Measurements from ENCODE around the gene HES3. TPM values are rescaled to one million over a fixed set of nuclear protein-coding genes. Genes with fewer than 3 reads are reported as not detected.

HES3 gene
- total RNA-seq, 1 experiment from 2014 or later, result not detected

DNA sequence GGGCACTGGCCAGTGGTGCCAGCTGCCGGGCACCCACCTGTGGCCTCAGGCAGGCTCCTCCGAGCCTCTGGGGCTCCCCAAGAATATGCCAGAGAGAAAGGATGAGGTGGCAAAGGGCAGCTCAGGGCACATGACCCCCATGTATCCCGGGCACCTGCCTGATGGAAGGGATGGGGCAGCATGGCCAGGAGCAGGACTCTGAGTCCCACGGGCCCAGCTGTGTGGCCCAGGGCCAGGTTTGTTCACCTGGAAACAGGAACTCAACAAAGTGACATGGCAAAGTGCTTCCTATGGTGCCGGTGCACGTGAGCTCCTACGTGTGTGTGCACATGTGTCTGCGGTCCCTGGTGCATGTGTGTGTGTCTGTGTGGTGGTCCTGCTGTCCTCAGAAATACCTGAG, 26.4 kb downstream of the HES3 start:
- no peak overlapping the region for H3K4me3 ChIP-seq (ENCODE audit: low read depth, low read length, poor library complexity, severe bottlenecking)
- TF ChIP-seq, protein P1, sequence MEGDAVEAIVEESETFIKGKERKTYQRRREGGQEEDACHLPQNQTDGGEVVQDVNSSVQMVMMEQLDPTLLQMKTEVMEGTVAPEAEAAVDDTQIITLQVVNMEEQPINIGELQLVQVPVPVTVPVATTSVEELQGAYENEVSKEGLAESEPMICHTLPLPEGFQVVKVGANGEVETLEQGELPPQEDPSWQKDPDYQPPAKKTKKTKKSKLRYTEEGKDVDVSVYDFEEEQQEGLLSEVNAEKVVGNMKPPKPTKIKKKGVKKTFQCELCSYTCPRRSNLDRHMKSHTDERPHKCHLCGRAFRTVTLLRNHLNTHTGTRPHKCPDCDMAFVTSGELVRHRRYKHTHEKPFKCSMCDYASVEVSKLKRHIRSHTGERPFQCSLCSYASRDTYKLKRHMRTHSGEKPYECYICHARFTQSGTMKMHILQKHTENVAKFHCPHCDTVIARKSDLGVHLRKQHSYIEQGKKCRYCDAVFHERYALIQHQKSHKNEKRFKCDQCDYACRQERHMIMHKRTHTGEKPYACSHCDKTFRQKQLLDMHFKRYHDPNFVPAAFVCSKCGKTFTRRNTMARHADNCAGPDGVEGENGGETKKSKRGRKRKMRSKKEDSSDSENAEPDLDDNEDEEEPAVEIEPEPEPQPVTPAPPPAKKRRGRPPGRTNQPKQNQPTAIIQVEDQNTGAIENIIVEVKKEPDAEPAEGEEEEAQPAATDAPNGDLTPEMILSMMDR (conservative IDR thresholded peaks at IDR 0.05; ENCODE audit: low read depth, low read length), result no peak
- TF ChIP-seq EZH2 (IDR thresholded peaks at IDR 0.05; ENCODE audit: borderline replicate concordance, low read depth, low read length, poor library complexity, severe bottlenecking), result no peak
- ChIA-PET POLR2A (ENCODE audit: low non-redundant PET) (no interaction called here), CTCF (no interaction called here)
- no peaks in the 10 kb centered on the region for H3K27me3 ChIP-seq (replicated peaks; ENCODE audit: insufficient read depth, low read depth, low read length, poor library complexity)
- no peaks in the 10 kb centered on the region for H3K9me3 ChIP-seq (ENCODE audit: low read depth, low read length, poor library complexity, severe bottlenecking)
- H3K27ac ChIP-seq (ENCODE audit: low read depth, low read length, poor library complexity, severe bottlenecking), result peak overlapping the region; percentile 51
- DNase-seq (ENCODE audit: low spot score), result no peak
- no peaks in the 10 kb centered on the region for H3K36me3 ChIP-seq (ENCODE audit: insufficient read depth, low read length, poor library complexity, severe bottlenecking)
- no TSS peak for BruUV-seq (replicated peaks)
- peaks cover 47% of the 10 kb centered on the region for H3K4me1 ChIP-seq (ENCODE audit: insufficient read depth, low read length, poor library complexity, severe bottlenecking)
- intact Hi-C loops (cut with micrococcal nuclease; ENCODE audit: unreplicated experiment), result no loop called here

DNA sequence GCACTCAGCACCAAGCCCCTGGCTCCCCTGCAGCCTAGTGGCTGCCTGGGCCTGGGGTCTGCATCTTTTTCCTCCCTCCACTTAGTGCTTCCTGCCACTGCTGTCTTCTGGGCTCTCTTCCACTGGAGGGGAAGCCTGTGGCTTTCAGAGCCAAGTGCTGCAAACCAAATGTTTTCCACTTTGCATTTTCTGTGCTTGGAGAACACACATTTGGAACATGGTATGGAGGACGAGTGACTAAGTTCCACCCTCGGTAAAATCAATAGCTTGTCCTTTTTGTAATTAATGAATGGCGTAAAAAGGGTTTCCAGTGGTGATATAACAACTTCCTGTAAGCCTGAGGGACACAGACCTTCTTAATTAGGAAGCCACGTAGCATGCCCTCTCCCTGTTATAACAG, 27.0 kb downstream of the HES3 start:
- intact Hi-C loops (cut with micrococcal nuclease; ENCODE audit: unreplicated experiment), result no loop called here
- no peaks in the 10 kb centered on the region for H3K36me3 ChIP-seq (ENCODE audit: insufficient read depth, low read length, poor library complexity, severe bottlenecking)
- no peaks in the 10 kb centered on the region for H3K27me3 ChIP-seq (replicated peaks; ENCODE audit: insufficient read depth, low read depth, low read length, poor library complexity)
- peak overlapping the region; percentile 51 for H3K27ac ChIP-seq (ENCODE audit: low read depth, low read length, poor library complexity, severe bottlenecking)
- H3K9me3 ChIP-seq (ENCODE audit: low read depth, low read length, poor library complexity, severe bottlenecking), result no peaks in the 10 kb centered on the region
- DNase-seq (ENCODE audit: low spot score), result no peak
- peaks cover 53% of the 10 kb centered on the region for H3K4me1 ChIP-seq (ENCODE audit: insufficient read depth, low read length, poor library complexity, severe bottlenecking)
- ChIA-PET POLR2A (ENCODE audit: low non-redundant PET) (no interaction called here), CTCF (interaction anchor here (1.0 kb wide), 1 partner anchor 215 kb away, joined by 3 read pairs; no protein-coding TSS in a partner anchor)
- no TSS peak for BruUV-seq (replicated peaks)
- H3K4me3 ChIP-seq (ENCODE audit: low read depth, low read length, poor library complexity, severe bottlenecking), result no peak overlapping the region
- TF ChIP-seq, protein P1 (conservative IDR thresholded peaks at IDR 0.05; ENCODE audit: low read depth, low read length), result no peak
- TF ChIP-seq EZH2 (IDR thresholded peaks at IDR 0.05; ENCODE audit: borderline replicate concordance, low read depth, low read length, poor library complexity, severe bottlenecking), result no peak

DNA sequence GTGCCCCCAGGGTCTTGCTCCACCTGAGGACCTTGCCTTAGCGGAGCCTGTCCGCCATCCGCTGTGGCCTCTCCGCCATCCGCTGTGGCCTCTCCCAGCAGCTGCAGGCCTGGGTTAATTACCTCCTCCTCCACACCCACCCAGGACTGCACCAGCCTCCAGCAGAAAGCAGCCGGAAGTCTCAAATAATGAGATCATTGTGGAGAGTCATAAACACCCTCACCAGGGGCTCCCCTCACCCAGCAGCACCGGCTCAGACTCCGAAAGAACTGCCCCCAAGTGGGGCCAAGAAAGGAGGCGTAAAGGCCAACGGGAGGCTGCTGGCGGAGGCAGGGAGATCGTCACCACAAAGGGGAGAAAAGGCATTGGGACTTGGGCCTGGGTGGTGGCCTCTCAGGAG, 27.6 kb downstream of the HES3 start:
- H3K27ac ChIP-seq (ENCODE audit: low read depth, low read length, poor library complexity, severe bottlenecking), result peak overlapping the region; percentile 51

More for the DNA sequence above, 27.6 kb downstream of the HES3 start:
- no peaks in the 10 kb centered on the region for H3K27me3 ChIP-seq (replicated peaks; ENCODE audit: insufficient read depth, low read depth, low read length, poor library complexity)
- ChIA-PET POLR2A (ENCODE audit: low non-redundant PET) (no interaction called here), CTCF (interaction anchor here (1.0 kb wide), 1 partner anchor 214 kb away, joined by 3 read pairs; no protein-coding TSS in a partner anchor)
- H3K36me3 ChIP-seq (ENCODE audit: insufficient read depth, low read length, poor library complexity, severe bottlenecking), result no peaks in the 10 kb centered on the region
- H3K4me3 ChIP-seq (ENCODE audit: low read depth, low read length, poor library complexity, severe bottlenecking), result no peak overlapping the region
- no TSS peak for BruUV-seq (replicated peaks)
- H3K4me1 ChIP-seq (ENCODE audit: insufficient read depth, low read length, poor library complexity, severe bottlenecking), result peaks cover 59% of the 10 kb centered on the region
- TF ChIP-seq EZH2 (IDR thresholded peaks at IDR 0.05; ENCODE audit: borderline replicate concordance, low read depth, low read length, poor library complexity, severe bottlenecking), result no peak
- TF ChIP-seq, protein P1 (conservative IDR thresholded peaks at IDR 0.05; ENCODE audit: low read depth, low read length), result no peak
- peak; percentile 85 for DNase-seq (ENCODE audit: low spot score)
- H3K9me3 ChIP-seq (ENCODE audit: low read depth, low read length, poor library complexity, severe bottlenecking), result no peaks in the 10 kb centered on the region
- intact Hi-C loops (cut with micrococcal nuclease; ENCODE audit: unreplicated experiment), result no loop called here
